Measurements from ENCODE around the gene RAPGEF4.

- no peak for TF ChIP-seq ATF3 (IDR thresholded peaks at IDR 0.05)
- no peak for TF ChIP-seq EZH2 (IDR thresholded peaks at IDR 0.05)
- TF ChIP-seq, protein P1, sequence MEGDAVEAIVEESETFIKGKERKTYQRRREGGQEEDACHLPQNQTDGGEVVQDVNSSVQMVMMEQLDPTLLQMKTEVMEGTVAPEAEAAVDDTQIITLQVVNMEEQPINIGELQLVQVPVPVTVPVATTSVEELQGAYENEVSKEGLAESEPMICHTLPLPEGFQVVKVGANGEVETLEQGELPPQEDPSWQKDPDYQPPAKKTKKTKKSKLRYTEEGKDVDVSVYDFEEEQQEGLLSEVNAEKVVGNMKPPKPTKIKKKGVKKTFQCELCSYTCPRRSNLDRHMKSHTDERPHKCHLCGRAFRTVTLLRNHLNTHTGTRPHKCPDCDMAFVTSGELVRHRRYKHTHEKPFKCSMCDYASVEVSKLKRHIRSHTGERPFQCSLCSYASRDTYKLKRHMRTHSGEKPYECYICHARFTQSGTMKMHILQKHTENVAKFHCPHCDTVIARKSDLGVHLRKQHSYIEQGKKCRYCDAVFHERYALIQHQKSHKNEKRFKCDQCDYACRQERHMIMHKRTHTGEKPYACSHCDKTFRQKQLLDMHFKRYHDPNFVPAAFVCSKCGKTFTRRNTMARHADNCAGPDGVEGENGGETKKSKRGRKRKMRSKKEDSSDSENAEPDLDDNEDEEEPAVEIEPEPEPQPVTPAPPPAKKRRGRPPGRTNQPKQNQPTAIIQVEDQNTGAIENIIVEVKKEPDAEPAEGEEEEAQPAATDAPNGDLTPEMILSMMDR (IDR thresholded peaks at IDR 0.05 in 2 of 3, conservative IDR thresholded peaks at IDR 0.05 in 1 of 3; ENCODE audit: borderline replicate concordance in 1 of 3, insufficient read depth in 1 of 3, low read depth in 2 of 3, low read length in 2 of 3) = no peak
- TF ChIP-seq YY1 (IDR thresholded peaks at IDR 0.05; ENCODE audit: extremely low read depth, insufficient replicate concordance, low read depth, low read length) = no peak
- no peak for TF ChIP-seq POLR2A (IDR thresholded peaks at IDR 0.05; ENCODE audit: borderline replicate concordance, extremely low read depth, insufficient read depth, insufficient read length)
- TF ChIP-seq REST (IDR thresholded peaks at IDR 0.05; ENCODE audit: low read depth) = no peak
- TF ChIP-seq EZH2phosphoT487 (IDR thresholded peaks at IDR 0.05; ENCODE audit: borderline replicate concordance) = no peak
Measured at GRCh38 chr2:172947461-172948153, 212.0 kb downstream of the RAPGEF4 start.
